Measurements from ENCODE around the gene SEC16A.

DNA sequence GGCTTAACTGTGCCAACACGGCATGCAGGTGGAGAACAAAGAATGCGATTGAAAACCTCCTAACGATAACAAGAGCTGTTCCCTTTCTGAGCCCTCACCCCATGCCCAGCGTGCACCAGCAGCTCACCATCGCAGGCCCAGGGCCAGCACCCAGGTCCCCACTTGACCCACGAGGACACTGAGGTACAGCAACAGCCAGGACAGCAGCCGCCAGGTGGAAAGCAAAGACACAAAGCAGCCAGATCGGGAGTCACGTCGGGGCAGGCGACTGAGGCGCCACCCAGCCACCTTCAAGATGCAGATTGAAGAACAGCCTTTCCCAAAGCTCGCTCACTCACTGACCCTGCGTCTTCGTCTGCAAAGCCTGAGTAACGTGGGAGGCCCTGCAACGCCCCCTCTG is 6.9 kb upstream of the SEC16A start:
- TF ChIP-seq, protein P1, sequence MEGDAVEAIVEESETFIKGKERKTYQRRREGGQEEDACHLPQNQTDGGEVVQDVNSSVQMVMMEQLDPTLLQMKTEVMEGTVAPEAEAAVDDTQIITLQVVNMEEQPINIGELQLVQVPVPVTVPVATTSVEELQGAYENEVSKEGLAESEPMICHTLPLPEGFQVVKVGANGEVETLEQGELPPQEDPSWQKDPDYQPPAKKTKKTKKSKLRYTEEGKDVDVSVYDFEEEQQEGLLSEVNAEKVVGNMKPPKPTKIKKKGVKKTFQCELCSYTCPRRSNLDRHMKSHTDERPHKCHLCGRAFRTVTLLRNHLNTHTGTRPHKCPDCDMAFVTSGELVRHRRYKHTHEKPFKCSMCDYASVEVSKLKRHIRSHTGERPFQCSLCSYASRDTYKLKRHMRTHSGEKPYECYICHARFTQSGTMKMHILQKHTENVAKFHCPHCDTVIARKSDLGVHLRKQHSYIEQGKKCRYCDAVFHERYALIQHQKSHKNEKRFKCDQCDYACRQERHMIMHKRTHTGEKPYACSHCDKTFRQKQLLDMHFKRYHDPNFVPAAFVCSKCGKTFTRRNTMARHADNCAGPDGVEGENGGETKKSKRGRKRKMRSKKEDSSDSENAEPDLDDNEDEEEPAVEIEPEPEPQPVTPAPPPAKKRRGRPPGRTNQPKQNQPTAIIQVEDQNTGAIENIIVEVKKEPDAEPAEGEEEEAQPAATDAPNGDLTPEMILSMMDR (IDR thresholded peaks at IDR 0.05) = no peak
- no peak for TF ChIP-seq POLR2A (IDR thresholded peaks at IDR 0.05)
